Activated T-helper 1 cell treated with anti-CD3 and anti-CD28 coated beads, Interleukin-2, amount 50 U/mL, for 16 hours (primary cell): ENCODE results near the gene HES2.
A peak's percentile ranks its signal among the peaks of the same experiment; 100 is the strongest.
"Not testable (repeated sequence)": the region's sequence is repeated elsewhere in the genome, so short reads cannot be mapped to it uniquely, and the experiment has no call there.

Experiments used
- DNase-seq, 2 donors: peaks; one replicate each; pipeline ENCODE4 v3.0.0-alpha.2; 2020; ENCODE audit warnings: low read depth in 1 of 2, low spot score in 1 of 2

The HES2 gene

GRCh38 chr1:6437012-6437700, 17.4 kb upstream of the HES2 start:
- not testable (repeated sequence) for DNase-seq

GRCh38 chr1:6436277-6436676, 16.6 kb upstream of the HES2 start:
- DNase-seq: not testable (repeated sequence)

- no peak for DNase-seq
Observed at GRCh38 chr1:6435547-6435946, 15.8 kb upstream of the HES2 start.

GRCh38 chr1:6435129-6435528, 15.4 kb upstream of the HES2 start:
- no peak for DNase-seq

- no peak for DNase-seq
Observed at GRCh38 chr1:6434186-6434585, 14.5 kb upstream of the HES2 start.

- DNase-seq: not testable (repeated sequence)
Observed at GRCh38 chr1:6431645-6432579, 12.2 kb upstream of the HES2 start.

GRCh38 chr1:6429660-6430411, 10.1 kb upstream of the HES2 start:
- DNase-seq: not testable (repeated sequence)

GRCh38 chr1:6428453-6428852, 8.7 kb upstream of the HES2 start:
- DNase-seq: not testable (repeated sequence)

GRCh38 chr1:6427441-6428390, 8.0 kb upstream of the HES2 start:
- no peak for DNase-seq

- no peak for DNase-seq
Observed at GRCh38 chr1:6426972-6427350, 7.2 kb upstream of the HES2 start.

GRCh38 chr1:6426277-6426971, 6.7 kb upstream of the HES2 start:
- DNase-seq: no peak

GRCh38 chr1:6425658-6426057, 5.9 kb upstream of the HES2 start:
- DNase-seq: no peak

- DNase-seq: no peak
Observed at GRCh38 chr1:6424619-6425593, 5.2 kb upstream of the HES2 start, which contains the start of gene ESPN. Gene ESPN, plus strand, starts transcription at chr1:6424776. Its CDS starts 180 bp downstream, at chr1:6424956.

- DNase-seq: no peak
Observed at GRCh38 chr1:6424000-6424565, 4.4 kb upstream of the HES2 start.

GRCh38 chr1:6423321-6423999, 3.7 kb upstream of the HES2 start:
- peak; percentile 52 to 58 for DNase-seq

GRCh38 chr1:6421266-6421665, 1.5 kb upstream of the HES2 start:
- no peak for DNase-seq

- DNase-seq: no peak
Observed at GRCh38 chr1:6420454-6421042, 829 bp upstream of the HES2 start.
